Measurements from ENCODE around the gene USP3. TPM values are rescaled to one million over a fixed set of nuclear protein-coding genes. Genes with fewer than 3 reads are reported as not detected.

The USP3 gene
- total and polyA plus RNA-seq, 2 of the 13 experiments (the other 11 are each of a cell fraction or from before 2014, with no cell fraction given) = 14.3 to 61.2 TPM

DNA sequence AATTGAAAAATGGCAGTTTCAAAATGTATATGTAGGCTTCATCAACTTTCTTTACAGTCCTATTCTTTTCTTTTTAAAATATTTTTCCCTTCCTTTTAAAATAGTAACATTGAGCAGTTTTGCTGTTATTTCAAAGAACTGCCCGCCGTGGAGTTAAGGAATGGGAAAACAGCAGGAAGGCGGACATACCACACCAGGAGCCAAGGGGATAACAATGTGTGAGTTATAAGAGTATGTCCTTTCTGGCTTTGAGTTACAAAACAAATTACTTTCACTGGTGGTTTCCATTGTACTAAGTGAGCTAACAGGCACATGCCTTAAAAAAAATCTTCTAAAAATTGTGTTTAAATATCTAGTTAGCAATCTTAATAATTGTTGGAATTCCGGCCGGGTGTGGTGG, 55.4 kb downstream of the USP3 start:
- no TSS peak for BruUV-seq (replicated peaks)
- Histone ChIP-seq H3K9me3 (ENCODE audit: low read length) (no peaks in the 10 kb centered on the region), H4K20me1 (ENCODE audit: insufficient read depth, low read length) (no peaks in the 10 kb centered on the region), H3K4me2 (ENCODE audit: low read depth, low read length) (no peak overlapping the region), H3K9ac (ENCODE audit: insufficient read depth, low read depth, low read length) (no peak overlapping the region), H3K27me3 (ENCODE audit: control insufficient read depth in 1 of 2, insufficient read depth in 2 of 2, low read length in 2 of 2) (no peaks in the 10 kb centered on the region), H3K27ac (ENCODE audit: extremely low read length, insufficient read depth, low read length) (no peak overlapping the region), H3K79me2 (ENCODE audit: insufficient read depth, low read length) (no peaks in the 10 kb centered on the region), H3K36me3 (replicated peaks in 1 of 2; ENCODE audit: control insufficient read depth in 1 of 2, insufficient read depth in 2 of 2, low read length in 2 of 2) (peaks cover 21 to 61% of the 10 kb centered on the region in 2 experiments), H2AFZ (ENCODE audit: low read length) (no peak overlapping the region), H3K4me1 (ENCODE audit: insufficient read depth, low read length) (no peaks in the 10 kb centered on the region), H3K4me3 (replicated peaks in 1 of 3; ENCODE audit: insufficient read depth in 1 of 3, low read depth in 2 of 3, low read length in 3 of 3) (no peak overlapping the region)
- CTCF ChIA-PET (ENCODE audit: low intra/inter-chr PET ratio, low total read pairs) = no interaction called here
- ATAC-seq = no peak
- FAIRE-seq = no peak
- POLR2A ChIA-PET = no interaction called here
- intact Hi-C loops (cut with micrococcal nuclease; ENCODE audit: unreplicated experiment) (no loop called here), in situ Hi-C loops (cut with HindIII; ENCODE audit: extremely low pct_ligation_motif_present, low pct_unique_long_range_greater_than_20kb) (loop anchor here (25.0 kb wide), 1 partner anchor 272 kb away; the partner anchor contains the start of gene APH1B)
- WGBS (ENCODE audit: low lambda C conversion rate) = 97% methylated on average over 5 of the region's 5 CpGs
- no peak for DNase-seq (ENCODE audit: low spot score)
- TF ChIP-seq, protein P1, sequence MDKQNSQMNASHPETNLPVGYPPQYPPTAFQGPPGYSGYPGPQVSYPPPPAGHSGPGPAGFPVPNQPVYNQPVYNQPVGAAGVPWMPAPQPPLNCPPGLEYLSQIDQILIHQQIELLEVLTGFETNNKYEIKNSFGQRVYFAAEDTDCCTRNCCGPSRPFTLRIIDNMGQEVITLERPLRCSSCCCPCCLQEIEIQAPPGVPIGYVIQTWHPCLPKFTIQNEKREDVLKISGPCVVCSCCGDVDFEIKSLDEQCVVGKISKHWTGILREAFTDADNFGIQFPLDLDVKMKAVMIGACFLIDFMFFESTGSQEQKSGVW (CRISPR knock-in tag; IDR thresholded peaks at IDR 0.05; ENCODE audit: borderline replicate concordance) = no peak
- TF ChIP-seq, protein P2, sequence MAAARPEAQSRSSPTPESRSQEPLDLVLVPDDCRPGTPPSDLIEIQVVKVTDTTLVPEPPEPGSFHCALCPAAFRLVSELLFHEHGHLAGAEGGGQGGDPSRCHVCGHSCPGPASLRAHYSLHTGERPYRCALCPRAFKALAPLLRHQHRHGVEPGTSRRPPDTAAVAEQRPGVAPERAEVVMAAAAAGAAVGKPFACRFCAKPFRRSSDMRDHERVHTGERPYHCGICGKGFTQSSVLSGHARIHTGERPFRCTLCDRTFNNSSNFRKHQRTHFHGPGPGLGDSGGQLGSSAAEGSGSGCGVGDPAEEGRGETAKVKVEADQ (CRISPR knock-in tag; IDR thresholded peaks at IDR 0.05; ENCODE audit: borderline replicate concordance) = no peak
- TF ChIP-seq ELF3 (CRISPR knock-in tag; IDR thresholded peaks at IDR 0.05) (no peak), RXRB (CRISPR knock-in tag; IDR thresholded peaks at IDR 0.05; ENCODE audit: borderline replicate concordance) (no peak), ZNF136 (CRISPR knock-in tag; IDR thresholded peaks at IDR 0.05; ENCODE audit: low read depth) (no peak), CCDC6 (CRISPR knock-in tag; IDR thresholded peaks at IDR 0.05) (no peak), ZNF891 (CRISPR knock-in tag; IDR thresholded peaks at IDR 0.05) (no peak), ZNF317 (CRISPR knock-in tag; IDR thresholded peaks at IDR 0.05) (no peak), ZNF143 (CRISPR knock-in tag; IDR thresholded peaks at IDR 0.05) (no peak), ZNF343 (CRISPR knock-in tag; IDR thresholded peaks at IDR 0.05) (no peak), KDM6A (CRISPR knock-in tag; IDR thresholded peaks at IDR 0.05; ENCODE audit: low read depth) (no peak), MZF1 (CRISPR knock-in tag; IDR thresholded peaks at IDR 0.05; ENCODE audit: borderline replicate concordance) (no peak)
- TF ChIP-seq, protein P3, sequence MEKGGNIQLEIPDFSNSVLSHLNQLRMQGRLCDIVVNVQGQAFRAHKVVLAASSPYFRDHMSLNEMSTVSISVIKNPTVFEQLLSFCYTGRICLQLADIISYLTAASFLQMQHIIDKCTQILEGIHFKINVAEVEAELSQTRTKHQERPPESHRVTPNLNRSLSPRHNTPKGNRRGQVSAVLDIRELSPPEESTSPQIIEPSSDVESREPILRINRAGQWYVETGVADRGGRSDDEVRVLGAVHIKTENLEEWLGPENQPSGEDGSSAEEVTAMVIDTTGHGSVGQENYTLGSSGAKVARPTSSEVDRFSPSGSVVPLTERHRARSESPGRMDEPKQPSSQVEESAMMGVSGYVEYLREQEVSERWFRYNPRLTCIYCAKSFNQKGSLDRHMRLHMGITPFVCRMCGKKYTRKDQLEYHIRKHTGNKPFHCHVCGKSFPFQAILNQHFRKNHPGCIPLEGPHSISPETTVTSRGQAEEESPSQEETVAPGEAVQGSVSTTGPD (CRISPR knock-in tag; IDR thresholded peaks at IDR 0.05) = no peak
- TF ChIP-seq, protein P4, sequence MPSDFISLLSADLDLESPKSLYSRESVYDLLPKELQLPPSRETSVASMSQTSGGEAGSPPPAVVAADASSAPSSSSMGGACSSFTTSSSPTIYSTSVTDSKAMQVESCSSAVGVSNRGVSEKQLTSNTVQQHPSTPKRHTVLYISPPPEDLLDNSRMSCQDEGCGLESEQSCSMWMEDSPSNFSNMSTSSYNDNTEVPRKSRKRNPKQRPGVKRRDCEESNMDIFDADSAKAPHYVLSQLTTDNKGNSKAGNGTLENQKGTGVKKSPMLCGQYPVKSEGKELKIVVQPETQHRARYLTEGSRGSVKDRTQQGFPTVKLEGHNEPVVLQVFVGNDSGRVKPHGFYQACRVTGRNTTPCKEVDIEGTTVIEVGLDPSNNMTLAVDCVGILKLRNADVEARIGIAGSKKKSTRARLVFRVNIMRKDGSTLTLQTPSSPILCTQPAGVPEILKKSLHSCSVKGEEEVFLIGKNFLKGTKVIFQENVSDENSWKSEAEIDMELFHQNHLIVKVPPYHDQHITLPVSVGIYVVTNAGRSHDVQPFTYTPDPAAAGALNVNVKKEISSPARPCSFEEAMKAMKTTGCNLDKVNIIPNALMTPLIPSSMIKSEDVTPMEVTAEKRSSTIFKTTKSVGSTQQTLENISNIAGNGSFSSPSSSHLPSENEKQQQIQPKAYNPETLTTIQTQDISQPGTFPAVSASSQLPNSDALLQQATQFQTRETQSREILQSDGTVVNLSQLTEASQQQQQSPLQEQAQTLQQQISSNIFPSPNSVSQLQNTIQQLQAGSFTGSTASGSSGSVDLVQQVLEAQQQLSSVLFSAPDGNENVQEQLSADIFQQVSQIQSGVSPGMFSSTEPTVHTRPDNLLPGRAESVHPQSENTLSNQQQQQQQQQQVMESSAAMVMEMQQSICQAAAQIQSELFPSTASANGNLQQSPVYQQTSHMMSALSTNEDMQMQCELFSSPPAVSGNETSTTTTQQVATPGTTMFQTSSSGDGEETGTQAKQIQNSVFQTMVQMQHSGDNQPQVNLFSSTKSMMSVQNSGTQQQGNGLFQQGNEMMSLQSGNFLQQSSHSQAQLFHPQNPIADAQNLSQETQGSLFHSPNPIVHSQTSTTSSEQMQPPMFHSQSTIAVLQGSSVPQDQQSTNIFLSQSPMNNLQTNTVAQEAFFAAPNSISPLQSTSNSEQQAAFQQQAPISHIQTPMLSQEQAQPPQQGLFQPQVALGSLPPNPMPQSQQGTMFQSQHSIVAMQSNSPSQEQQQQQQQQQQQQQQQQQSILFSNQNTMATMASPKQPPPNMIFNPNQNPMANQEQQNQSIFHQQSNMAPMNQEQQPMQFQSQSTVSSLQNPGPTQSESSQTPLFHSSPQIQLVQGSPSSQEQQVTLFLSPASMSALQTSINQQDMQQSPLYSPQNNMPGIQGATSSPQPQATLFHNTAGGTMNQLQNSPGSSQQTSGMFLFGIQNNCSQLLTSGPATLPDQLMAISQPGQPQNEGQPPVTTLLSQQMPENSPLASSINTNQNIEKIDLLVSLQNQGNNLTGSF (CRISPR knock-in tag; IDR thresholded peaks at IDR 0.05) = no peak

Data from HepG2 (cell line).